T-helper 2 cell treated with Interferon-gamma antibody and Interleukin-4, amounts not matched to agents 100 ng/mL and 5 ng/mL, for 36 hours (primary cell): ENCODE measurements around the gene WFDC5. TPM values are rescaled to one million over a fixed set of nuclear protein-coding genes. Genes with fewer than 3 reads are reported as not detected.
"Not testable (repeated sequence)": the region's sequence is repeated elsewhere in the genome, so short reads cannot be mapped to it uniquely, and the experiment has no call there.

Experiments used
- intact Hi-C: fragments of 100-400 bp; cut with micrococcal nuclease; formaldehyde crosslinking; loops from one replicate; pipeline ENCODE4 v1.15.1; 2023
- total RNA-seq: library from RNA; stranded (reverse); gene quantifications from 2 replicates; pipeline ENCODE4 v1.2.3, GENCODE V29; 2022

WFDC5 gene
- total RNA-seq, 1 donor from 2014 or later, result not detected

DNA sequence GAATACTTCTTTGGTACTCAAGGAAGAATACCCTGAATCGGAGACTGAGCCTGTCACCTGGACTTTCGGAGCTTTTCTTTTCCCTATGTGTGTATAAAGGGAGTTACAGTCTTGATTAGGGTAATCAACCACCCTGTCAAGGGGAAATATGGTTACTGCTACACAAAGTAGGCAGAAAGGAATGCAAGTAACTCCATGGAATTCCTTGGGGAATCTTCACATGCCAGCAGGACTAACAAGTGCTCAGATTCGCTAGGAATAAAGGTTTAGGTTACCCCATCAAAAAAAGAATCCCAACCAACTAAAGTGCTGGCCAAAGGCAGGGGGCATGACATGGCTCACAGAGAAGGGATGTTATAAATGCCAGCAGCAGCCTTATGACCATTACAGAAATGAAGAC, 24.5 kb downstream of the WFDC5 start:
- intact Hi-C loops, result no loop called here

DNA sequence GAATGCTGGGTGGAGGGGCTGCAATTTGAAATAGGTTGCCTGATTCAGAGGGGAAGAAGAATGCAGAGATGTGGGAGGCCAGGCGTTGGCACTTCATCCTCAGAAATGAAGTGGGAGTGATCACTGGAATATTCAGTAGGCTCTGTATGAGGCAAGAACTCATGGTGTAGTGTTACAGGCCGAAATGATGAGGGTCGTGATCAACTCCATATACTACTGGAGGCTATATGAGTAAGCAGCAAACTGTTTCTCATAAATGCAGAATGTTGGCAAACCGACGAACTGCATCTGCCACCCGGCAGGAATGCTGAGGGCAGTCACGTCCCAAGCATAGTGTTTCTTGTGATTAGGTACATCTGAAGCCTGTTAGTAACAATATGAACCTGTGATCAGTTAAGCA, 26.7 kb downstream of the WFDC5 start:
- intact Hi-C loops, result no loop called here

DNA sequence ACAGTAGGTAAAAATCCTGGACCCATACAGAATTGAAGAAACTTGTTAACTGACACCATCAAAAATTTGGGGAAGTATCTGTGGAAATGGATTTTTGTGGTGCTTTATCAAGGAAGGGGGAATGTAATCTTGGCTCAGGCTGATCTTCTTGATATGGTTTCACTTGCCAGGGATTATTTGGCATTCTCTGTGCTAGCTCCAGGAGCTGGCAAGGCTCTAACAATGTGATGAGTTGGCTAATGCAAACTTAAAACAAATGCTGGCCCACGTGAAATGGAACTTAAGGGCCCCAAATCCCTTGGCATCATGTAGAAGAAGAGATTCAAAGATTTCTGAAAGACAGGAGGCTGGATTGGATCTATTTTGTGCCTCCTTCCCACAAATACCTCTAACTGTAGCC, 27.2 kb downstream of the WFDC5 start:
- intact Hi-C loops, result no loop called here

DNA sequence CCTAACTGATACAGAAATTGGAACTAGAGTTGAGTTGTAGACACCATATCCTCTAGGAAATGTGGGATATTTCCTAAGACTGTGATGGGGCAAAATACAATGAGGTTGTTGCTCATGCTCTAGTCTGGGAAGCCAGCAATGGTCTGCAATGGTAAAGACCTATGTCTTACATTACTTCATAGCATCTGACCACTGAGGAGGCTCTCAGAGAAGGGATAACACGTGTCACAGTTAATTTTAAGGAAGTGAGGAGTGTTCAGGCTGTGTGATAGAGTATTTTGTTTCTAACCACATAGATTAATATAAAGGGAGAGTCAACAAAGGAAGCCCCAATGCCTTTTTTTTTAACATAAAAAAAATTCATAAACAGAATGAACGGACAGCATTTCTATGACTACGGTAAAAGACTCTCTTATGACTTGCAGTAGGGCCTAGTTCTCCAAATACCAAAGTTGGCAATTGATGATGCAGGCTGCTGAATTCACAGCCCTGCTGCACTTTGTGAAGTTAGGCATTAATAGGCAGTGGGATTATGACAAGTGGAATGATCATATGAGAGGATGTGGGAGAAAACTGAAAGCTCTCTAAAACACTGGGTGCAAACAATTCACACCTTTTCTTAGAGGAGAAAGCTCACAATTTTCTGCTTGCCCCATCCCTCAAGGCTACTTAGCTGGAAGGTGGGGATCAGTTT, 27.7 kb downstream of the WFDC5 start:
- intact Hi-C loops, result no loop called here

DNA sequence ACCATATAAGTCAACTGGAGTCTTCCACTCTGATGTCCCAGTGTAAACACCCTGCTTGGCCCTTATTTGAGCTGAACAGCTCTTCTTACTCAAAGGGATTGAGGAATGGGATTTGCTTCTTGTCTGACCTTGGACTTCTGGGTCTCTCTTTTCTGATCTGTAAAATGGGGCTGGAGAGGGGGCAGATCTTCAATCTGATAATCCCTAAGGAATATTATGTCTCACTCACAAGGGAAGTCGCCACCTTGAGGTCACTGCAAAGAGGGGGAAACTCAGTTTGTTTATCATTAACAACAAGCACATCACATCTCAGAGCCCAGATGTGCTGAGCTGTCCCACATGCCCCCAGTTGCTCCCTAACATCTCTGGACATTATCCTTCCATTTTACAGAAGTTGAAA, 29.1 kb downstream of the WFDC5 start:
- intact Hi-C loops, result no loop called here

DNA sequence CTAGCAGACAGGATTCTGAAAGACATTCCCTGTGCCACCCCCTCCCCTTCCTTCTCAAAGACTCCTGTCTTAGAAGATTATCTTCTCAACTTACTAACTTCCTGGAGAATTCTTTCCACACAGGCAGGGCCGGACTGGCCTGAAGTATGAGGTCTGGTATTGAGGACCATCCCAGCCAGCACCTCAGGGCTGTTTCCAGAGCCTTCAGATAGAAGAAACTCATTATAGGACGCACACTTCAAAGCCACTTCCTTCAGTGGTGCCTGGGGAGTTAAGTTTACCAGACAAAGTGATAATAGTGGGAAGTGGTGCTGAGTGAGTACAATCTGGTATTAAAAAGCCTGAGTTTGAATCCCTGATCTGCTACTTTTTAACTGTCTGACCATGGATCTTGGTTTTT, 29.7 kb downstream of the WFDC5 start:
- intact Hi-C loops, result no loop called here

DNA sequence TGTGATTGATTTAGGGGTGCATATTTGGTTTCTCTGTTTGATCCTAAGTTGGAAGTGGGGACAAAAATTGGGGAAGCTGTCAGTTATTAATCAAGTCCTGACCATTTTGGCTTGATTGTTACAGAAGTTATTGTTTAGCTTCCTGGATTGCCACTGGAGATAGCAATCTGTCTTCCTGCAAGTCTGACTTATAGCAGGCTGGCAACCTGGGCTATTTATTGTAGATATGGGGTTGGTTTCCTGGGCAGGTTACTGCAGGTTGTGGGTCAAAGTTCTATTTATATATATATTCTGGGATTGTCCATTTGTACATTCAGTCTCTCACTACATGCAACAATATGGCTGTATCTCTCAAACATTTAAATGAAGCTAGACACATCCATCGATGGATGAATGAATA, 31.8 kb downstream of the WFDC5 start:
- intact Hi-C loops, result no loop called here

DNA sequence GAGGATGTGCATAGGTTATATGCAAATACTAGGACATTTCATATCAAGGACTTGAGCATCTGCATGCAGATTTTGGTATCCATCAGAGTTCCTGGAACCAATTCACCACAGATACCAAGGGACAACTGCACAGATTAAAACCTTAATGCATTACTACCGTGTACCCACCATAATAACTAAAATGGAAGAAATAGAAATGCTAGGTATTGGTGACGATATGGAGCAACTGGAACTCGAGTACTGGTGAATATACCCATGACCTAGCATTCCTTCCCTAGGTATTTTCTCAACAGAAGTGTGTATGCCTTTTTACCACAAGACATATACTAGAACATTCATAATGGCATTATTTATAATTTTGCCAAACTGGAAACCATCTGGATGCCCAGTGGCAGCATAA, 32.5 kb downstream of the WFDC5 start:
- intact Hi-C loops, result no loop called here

DNA sequence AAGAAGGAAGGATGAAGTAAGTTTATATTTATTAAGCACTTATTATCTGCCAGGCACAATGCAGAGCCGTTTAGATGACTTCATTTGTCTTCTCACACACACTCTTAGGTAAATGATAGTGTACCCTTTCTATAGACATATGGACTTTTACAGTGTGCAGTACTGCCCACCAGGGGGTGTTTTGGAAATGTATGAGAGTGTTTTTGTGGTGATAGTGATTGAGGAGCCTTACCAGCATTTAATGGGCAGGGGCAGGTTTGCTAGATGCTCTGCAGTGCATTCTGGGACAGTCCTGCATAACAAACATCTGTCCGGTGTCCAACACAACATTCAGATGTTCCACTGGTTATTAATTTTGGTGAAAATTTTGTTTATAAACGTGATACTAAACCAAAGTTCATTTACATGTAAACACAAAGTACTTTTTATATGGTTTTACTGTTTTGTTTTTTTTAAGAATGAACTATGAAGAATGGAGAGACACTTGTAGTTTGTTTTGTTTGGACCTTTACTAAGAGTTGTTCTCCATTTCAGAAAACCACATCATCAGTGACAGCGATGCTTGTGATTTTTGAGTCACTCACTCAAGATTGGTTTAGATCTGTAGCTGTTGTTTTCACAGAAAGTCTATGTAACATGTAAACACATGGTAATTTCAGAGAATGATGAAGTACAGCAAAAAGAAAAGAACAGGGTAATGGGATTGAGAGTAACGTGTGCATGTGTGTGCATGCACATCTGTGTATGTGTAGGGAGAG, 33.9 kb downstream of the WFDC5 start:
- intact Hi-C loops, result no loop called here

DNA sequence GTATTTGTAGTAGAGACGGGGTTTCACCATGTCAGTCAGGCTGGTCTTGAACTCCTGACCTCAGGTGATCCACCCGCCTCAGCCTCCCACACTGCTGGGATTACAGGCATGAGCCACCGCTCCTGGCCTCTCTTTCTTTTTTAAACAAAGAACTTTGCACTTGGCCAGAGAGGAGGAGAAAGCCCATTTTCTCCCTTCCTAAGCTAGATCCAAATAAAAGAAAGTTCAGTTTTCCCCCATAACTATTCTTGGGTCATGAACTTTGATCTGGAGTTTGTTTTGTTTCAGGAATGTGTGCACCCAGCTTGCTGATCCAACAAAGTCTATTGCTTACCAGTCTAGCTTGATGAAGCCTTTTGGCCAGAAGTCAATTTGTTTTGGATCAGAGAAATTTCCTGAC, 37.4 kb downstream of the WFDC5 start:
- intact Hi-C loops, result no loop called here

DNA sequence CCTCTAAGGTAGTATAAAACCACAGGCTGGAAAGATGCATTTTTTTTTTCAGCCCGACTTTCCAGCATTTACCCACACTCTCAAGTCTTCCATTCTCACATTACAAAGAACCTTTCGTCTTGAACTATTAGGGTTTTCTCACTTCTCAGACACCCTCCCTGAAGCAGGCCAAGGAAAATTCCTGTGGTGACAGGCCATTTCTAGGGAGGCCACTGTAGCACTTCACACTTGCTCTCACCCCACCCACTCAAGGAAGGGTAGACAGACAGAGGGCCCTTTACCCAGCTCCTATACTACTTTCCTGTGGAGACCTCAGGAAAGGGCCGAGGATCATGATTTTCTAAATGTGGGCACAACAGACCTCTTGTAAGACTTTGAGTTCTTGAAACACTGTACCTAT, 41.8 kb downstream of the WFDC5 start:
- intact Hi-C loops, result no loop called here

DNA sequence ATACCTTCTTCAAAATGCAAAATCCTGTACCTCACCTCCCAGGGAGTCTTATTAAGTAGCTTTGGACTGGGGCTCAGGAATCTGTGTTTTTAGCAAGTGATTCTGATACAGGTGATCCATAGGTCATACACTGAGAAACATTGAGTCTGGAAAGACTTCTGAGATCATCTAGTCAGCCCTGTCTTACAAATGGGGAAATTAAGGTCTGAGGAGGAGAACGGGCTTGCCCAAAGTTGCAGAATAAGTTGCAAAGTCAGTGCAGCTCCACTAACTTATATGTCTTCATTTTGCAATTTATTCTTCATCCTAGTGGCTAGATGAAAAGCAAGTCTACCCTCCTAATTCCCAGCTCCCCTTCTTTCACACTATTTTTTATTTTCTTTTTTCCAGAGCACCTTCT, 42.9 kb downstream of the WFDC5 start:
- intact Hi-C loops, result no loop called here

DNA sequence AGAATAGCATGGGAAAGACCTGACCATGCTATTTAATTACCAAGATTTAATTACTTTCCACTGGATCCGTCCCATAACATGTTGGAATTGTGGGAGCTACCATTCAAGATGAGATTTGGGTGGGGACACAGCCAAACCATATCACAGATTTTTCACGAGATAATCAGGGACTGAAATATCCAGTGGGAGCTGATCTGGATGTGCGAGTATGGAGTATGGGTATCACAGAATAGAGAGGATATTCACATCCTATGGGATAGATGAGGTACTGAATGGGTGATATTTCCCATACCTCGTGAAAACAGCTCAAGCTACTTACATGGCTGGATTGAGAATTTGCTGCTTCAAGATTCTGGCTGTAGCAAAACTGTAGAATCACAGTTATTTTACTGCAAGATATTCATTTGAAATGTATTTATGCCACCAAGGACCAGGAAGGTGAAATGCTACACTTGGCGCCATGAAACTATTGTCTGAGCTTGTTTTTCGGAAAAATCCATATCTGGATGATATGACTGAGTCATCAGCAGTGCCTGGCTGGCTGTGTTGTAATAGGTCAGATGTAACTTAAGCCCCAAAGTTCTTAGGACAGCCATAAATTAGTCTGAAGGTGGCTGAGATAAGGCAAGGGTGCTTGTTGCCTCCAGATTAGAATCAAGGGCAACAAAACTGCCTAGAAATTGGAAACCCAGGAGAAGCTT, 43.9 kb downstream of the WFDC5 start:
- intact Hi-C loops, result no loop called here

DNA sequence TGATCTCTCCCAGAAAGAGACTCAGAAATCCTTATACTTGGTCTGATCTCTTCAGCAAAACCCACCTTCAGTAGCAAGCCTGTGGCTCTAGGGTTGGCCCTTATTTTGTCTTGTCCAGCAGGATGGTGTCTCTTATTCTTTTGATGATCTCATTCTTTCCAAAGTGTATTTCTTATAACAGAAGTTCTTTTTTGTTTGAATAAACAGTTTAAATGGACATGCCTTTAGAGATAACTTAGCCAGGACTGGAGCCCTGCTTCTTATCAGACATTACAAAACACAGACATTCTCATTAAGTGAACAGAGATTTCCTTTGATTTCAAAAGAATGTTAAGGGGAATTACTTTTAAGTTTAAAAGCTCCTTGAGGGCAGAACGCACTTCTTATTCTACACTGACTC, 45.7 kb downstream of the WFDC5 start:
- intact Hi-C loops, result no loop called here

DNA sequence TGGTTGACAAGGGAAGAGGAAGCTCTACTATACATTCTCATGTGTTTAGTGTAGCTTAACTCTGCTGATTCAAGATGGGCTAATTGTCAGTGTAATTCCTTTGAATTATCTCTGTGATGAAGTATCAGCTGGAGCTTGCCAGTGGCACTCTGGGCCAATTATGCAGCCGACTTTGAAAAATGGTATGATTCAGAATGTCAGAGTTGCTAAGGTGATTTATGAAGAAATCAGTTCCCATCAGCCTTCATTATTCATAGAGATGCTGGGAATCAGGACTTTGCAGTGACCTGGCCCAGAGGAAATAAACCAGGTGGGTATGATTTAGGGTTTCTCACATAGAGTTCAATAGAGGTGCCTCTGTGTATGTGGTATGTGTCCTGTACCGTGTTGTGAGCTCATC, 47.4 kb downstream of the WFDC5 start:
- intact Hi-C loops, result no loop called here

DNA sequence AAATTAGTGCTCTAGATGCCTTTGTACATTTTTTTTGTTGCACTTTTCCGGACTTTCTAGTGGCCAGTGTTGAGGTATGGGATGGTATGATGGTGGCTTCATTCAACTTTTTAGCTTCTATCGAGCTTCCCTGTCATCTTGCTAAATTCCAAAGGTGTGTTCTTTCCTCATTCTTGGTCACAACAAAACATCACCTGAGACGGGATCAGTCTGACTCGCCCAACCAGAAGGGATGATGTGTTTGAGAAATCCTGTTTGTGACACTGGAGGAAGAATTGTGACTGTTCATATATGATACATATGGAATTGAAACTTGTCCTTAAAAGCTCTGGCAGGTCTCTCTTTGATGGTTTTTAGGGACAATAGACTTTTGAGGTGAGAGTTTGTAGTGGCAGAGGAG, 47.9 kb downstream of the WFDC5 start:
- intact Hi-C loops, result no loop called here

DNA sequence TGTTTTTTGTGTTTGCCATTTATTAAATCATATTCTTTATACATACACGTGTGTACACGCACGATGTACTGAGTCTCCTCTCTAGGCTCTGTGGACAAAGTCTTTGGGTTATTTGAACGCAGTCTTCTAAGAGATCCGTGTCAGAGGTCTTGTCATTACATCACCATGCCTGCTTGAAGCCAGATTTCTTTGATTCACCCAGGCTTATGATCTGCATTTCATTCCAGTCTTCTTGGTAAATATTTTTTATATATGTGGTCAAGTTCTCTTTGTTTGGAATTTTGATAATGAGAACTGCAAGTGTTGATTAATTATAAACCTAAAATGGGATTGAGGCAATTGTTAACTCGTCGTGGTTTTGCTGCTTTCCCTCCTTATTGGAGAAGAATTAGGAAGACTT, 48.6 kb downstream of the WFDC5 start:
- intact Hi-C loops, result no loop called here

DNA sequence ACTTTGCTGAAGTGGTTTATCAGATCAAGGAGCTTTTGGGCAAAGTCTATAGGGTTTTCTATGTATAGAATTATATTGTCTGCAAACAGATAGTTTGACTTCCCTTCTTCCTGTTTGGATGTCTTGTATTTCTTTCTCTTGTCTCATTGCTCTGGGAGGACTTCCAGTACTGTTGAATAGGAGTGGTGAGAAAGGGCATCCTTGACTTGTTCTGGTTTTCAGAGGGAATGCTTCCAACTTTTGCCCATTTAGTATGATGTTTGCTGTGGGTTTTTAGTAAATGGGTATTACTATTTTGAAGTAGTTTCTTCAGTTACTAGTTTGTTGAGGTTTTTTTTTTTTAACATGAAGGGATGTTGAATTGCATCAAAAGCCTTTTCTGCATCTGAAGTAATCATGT, 50.2 kb downstream of the WFDC5 start:
- intact Hi-C loops, result no loop called here

DNA sequence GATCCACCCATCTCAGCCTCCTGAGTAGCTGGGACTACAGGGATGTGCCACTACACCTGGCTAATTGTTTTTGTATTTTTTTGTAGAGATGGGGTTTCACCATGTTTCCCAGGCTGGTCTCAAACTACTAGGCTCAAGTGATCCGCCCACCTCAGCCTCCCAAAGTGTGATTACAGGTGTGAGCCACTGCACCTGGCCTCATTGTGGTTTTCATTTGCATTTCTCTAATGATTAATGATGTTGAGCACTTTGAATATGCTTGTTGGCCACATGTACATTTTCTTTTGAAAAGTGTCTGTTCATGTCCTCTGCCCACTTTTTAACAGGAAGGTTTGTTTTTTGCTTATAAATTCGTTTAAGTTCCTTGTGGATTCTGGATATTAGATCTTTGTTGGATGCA, 51.9 kb downstream of the WFDC5 start:
- intact Hi-C loops, result not testable (repeated sequence)

DNA sequence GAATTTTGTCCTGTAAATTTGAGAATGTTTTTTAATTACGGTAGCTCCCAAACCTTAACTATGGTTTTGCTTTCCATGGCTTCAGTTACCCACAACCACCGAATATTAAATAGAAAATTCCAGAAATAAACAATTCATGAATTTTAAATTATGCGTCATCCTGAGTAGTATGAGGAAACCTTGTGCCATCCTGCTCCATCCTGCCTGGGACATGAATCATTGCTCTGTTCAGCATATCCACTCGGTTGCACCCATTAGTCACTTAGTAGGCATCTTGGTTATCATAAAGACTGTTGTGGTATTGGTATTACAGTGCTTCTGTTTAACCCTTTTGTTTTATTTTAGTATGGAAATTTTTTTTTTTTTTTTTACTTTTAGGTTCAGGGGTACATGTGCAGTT, 53.7 kb downstream of the WFDC5 start:
- intact Hi-C loops, result no loop called here

DNA sequence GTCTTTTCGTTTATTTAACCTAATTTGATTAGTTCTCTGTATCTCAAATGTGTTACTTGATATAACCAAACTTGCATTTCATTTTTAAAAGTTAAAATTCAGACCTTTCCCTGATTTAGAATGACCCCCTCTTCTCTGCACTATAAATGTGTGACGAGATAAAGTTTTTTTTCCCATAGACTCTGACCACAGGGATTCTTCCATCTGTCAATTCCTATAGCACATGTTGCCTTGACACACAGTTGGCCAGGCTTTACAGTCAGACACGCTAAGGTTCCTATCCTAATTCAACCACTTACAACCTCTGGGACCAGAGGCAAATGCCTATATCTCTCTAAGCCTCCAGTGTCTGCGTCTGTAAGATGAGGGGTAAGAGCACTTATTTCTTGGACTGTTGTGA, 54.7 kb downstream of the WFDC5 start:
- intact Hi-C loops, result no loop called here
